GM19452 (cell line): ENCODE measurements around the gene TAF5.
"Not testable (repeated sequence)": the region's sequence is repeated elsewhere in the genome, so short reads cannot be mapped to it uniquely, and the experiment has no call there.

Experiments
- ATAC-seq: cut with Tn5 transposase; IDR thresholded peaks from one replicate; pipeline ENCODE4 v1.9.1; 2021; ENCODE audit not compliant: unreplicated experiment

Gene TAF5

GRCh38 chr10:103397191-103397825 is 29.5 kb downstream of the TAF5 start:
- ATAC-seq, result no peak

- no peak for ATAC-seq
Measured at GRCh38 chr10:103413564-103413963, 45.8 kb downstream of the TAF5 start.

GRCh38 chr10:103415581-103415980 is 47.8 kb downstream of the TAF5 start:
- ATAC-seq, result no peak

- ATAC-seq, result no peak
Measured at GRCh38 chr10:103416436-103417147, 48.8 kb downstream of the TAF5 start.

GRCh38 chr10:103417148-103417469 is 49.3 kb downstream of the TAF5 start:
- ATAC-seq, result not testable (repeated sequence)

- ATAC-seq, result no peak
Measured at GRCh38 chr10:103417601-103418000, 49.8 kb downstream of the TAF5 start.

- no peak for ATAC-seq
Measured at GRCh38 chr10:103419101-103419500, 51.3 kb downstream of the TAF5 start.

GRCh38 chr10:103423748-103424147 is 56.0 kb downstream of the TAF5 start:
- no peak for ATAC-seq

- ATAC-seq, result no peak
Measured at GRCh38 chr10:103427866-103428265, 60.1 kb downstream of the TAF5 start.

GRCh38 chr10:103428989-103429643 is 61.3 kb downstream of the TAF5 start:
- no peak for ATAC-seq

- no peak for ATAC-seq
Measured at GRCh38 chr10:103429647-103430046, 61.9 kb downstream of the TAF5 start.

GRCh38 chr10:103431902-103432301 is 64.1 kb downstream of the TAF5 start:
- no peak for ATAC-seq

GRCh38 chr10:103433858-103434257 is 66.1 kb downstream of the TAF5 start:
- no peak for ATAC-seq
